Stimulated activated CD4-positive, alpha-beta T cell treated with anti-CD3 and anti-CD28 coated beads, TNF-alpha, amount 100 ng/mL, for 1 hour (primary cell): Measurements from ENCODE around the gene ULBP3.
A peak's percentile ranks its signal among the peaks of the same experiment; 100 is the strongest.
"Not testable (repeated sequence)": the region's sequence is repeated elsewhere in the genome, so short reads cannot be mapped to it uniquely, and the experiment has no call there.

ENCODE experiments used
- DNase-seq, 3 donors: peaks; one replicate each; pipeline ENCODE4 v3.0.0-alpha.2; 2020; ENCODE audit warnings: low read depth in 3 of 3, low spot score in 1 of 3

The ULBP3 gene

DNA sequence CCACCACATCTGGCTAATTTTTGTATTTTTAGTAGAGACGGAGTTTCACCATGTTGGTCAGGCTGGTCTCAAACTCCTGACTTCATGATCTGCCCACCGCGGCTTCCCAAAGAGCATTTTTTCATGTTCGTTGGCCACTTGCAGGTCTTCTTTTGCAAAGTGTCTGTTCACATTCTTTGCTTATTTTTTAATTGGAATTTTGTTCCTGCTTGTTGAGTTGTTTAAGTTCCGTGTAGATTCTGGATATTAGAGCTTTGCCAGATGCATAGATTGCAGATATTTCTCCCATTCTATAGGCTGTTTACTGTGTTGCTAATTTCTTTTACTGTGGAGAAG is 51.8 kb downstream of the ULBP3 start:
- not testable (repeated sequence) for DNase-seq

DNA sequence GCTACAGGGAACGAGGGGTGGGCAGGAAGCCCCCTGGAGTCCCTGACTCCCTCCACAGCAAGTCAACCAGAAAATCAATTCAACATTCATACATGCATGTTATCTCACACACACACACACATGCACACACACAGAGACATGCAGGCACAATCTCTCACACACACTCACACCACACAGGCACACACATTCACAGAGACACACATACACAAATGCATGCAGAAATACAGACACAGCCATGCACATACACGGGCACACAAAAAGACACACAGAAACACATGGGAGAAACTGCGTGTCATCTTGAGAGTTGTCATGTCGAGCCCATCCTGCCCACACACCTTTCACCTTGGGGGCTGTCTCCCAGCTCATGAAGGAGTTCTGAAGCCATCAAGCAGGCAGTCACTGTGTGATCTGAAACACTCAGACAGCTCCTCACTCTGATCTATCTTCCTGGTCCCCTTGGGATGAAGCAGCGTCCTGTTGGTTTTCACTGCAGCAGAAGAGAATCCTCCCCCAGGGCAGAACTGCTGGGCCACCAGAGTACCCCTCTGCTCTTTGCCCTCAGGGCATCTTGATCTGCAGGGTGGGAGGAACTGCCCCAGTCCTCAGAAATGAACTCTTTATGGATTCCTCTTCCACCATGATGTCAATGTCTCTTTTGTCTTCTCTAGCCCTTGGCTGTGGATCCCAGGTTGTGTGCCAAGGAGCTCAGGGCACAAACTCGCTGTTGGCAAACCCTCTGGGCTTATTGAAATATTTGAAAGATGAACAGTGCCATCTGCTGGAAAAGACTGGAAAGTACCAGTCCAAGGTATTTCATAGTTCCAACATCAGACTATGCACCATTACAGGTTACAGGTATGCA is 52.4 kb downstream of the ULBP3 start:
- DNase-seq: peak in 2 of 3 donors; percentile 22 to 32

- DNase-seq: not testable (repeated sequence)
Measured at GRCh38 chr6:150015281-150016001, 53.5 kb downstream of the ULBP3 start.

DNA sequence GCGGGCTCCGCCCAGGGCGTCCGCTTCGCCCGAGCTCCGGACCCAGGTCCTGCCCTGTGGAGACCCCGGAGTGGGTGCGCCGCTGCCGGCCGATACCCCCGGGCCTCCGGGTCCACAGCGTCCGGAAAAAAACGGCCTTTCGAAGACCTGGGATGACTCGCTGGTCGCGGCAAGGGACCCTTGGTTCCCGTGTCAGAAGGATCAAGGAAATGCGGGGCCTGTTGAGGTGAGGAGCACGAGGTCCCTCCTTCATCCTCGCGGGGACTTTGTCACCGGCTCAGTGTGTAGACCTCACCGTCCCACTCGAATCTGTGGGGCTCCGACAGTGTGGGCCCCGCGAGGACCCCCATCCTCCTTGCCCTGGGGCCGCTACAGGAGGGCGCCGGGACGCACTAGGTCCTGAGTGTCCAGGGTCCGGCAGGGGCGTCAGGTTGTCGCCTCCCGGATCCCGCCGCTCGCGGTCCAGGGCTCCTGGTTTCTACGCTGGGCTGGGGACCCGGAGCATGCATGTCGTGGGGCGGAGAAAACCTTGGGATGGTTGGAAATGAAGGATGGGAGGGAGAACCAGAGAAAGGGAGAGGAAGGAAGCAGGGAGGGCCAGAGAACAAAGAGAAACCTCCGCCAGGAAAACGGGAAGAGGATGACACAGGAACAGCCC is 54.2 kb downstream of the ULBP3 start:
- not testable (repeated sequence) for DNase-seq

- DNase-seq: not testable (repeated sequence)
Measured at GRCh38 chr6:150013785-150014622, 54.9 kb downstream of the ULBP3 start.

DNA sequence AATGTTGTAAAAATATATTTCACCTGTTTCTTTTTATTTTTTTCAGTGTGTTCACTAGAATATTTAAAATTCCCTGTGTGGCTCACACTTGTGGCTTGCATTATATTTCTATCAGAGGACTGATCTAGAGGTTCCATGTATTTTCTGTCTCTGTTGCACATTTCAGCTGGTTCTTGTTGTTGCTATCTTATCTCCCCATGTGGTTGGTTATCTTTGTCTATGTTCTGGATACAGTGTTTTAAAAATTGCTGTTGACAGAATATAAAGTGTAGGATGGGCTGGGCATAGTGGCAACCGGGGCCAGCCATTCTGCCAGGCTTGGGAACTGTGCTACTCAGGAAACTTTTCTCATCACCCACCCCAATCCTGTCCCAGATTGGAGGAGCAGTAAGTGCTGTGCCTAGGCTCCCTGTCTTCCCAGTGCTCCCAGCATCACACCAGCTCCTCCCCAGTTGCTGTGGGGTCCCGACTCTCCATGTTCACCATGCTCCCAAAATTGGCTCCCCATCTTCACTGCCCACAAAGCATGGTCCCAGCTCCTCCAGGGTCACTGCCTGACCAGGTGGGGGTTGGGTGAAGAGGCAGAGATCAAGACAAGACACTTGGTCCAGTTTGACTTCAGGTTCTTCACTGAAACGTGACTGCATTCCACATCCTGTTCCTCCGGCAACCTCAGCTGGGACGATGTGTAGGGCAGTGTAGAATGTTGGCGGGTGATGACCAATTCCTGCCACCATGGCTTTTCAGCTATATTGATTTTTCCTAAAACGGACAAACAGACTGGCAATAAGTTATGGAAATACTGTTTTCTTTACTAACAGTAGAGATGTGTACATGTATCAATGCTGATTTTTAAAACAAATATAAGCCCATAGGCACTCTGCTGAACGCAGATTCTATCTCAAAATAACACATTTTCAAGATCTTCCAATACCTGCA is 55.8 kb downstream of the ULBP3 start:
- not testable (repeated sequence) for DNase-seq
